ENCODE data around the gene PRKACB. TPM values are rescaled to one million over a fixed set of nuclear protein-coding genes. Genes with fewer than 3 reads are reported as not detected.

The PRKACB gene
- total RNA-seq, 3 donors from 2014 or later = 25.2 to 31.3 (median 26.4) TPM

DNA sequence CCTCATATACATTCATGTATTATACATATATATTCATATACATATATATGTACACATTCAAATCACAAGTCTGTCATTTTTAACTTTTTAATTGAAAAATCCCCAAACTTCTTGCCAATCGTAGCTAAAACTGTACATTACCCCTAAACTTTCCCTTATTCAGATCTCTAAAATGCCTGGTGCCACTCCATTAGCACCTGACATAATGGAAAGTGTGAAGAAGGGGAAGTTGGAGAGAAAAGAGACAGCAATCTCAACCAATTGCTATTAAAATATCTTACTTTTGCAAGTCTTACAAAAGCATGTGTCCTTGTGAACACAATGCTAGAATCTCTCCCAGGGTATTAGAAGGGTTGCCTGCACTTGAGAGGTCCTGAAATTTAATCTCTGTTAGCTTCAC lies 22.7 kb upstream of the PRKACB start:
- TF ChIP-seq POLR2AphosphoS5 (IDR thresholded peaks at IDR 0.05) (no peak), POLR2A (IDR thresholded peaks at IDR 0.05) (no peak)
- TF ChIP-seq, protein P1, sequence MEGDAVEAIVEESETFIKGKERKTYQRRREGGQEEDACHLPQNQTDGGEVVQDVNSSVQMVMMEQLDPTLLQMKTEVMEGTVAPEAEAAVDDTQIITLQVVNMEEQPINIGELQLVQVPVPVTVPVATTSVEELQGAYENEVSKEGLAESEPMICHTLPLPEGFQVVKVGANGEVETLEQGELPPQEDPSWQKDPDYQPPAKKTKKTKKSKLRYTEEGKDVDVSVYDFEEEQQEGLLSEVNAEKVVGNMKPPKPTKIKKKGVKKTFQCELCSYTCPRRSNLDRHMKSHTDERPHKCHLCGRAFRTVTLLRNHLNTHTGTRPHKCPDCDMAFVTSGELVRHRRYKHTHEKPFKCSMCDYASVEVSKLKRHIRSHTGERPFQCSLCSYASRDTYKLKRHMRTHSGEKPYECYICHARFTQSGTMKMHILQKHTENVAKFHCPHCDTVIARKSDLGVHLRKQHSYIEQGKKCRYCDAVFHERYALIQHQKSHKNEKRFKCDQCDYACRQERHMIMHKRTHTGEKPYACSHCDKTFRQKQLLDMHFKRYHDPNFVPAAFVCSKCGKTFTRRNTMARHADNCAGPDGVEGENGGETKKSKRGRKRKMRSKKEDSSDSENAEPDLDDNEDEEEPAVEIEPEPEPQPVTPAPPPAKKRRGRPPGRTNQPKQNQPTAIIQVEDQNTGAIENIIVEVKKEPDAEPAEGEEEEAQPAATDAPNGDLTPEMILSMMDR (IDR thresholded peaks at IDR 0.05) = no peak
- no peak overlapping the region for H3K4me3 ChIP-seq
- H3K27ac ChIP-seq = no peak overlapping the region
- no peaks in the 10 kb centered on the region for H3K9me3 ChIP-seq
- H3K36me3 ChIP-seq = no peaks in the 10 kb centered on the region
- no peaks in the 10 kb centered on the region for H3K4me1 ChIP-seq
- intact Hi-C loops (cut with DNase I; ENCODE audit: low total_unique reads) = no loop called here
- no peaks in the 10 kb centered on the region for H3K27me3 ChIP-seq
- no peak for DNase-seq (ENCODE audit: low spot score in 2 of 2)

GRCh38 chr1:84122780-84123382 lies 21.2 kb upstream of the PRKACB start:
- no peak overlapping the region for H3K27ac ChIP-seq
- H3K9me3 ChIP-seq = no peaks in the 10 kb centered on the region
- H3K4me1 ChIP-seq = no peaks in the 10 kb centered on the region
- no peaks in the 10 kb centered on the region for H3K27me3 ChIP-seq
- TF ChIP-seq POLR2A (IDR thresholded peaks at IDR 0.05) (no peak), POLR2AphosphoS5 (IDR thresholded peaks at IDR 0.05) (no peak)
- TF ChIP-seq, protein P1 (IDR thresholded peaks at IDR 0.05) = peak in 2 of 3 donors; percentile 31 to 51
- intact Hi-C loops (cut with DNase I; ENCODE audit: low total_unique reads) = no loop called here
- no peak for DNase-seq (ENCODE audit: low spot score in 2 of 2)
- no peak overlapping the region for H3K4me3 ChIP-seq
- H3K36me3 ChIP-seq = no peaks in the 10 kb centered on the region

DNA sequence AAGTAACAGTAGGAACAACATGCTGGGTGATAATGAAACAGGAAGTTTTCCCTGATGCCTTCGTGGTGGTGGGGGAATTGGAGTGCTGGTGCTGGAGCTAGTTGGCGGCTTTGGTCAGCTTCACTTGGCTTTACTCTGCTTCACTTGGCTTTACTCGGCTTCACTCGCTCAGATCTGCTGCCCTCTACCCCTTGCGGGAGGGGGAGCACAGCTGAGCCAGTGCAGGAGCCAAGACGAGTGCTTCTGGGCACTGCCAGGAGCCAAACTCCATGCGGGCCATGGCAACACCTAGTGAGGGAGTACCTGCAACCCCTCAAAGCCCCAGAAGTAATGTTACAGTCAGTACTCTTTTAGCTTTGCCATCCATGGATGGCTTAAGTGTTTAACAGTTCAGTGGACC lies 10.6 kb upstream of the PRKACB start:
- intact Hi-C loops (cut with DNase I; ENCODE audit: low total_unique reads) = no loop called here
- H3K4me1 ChIP-seq = no peaks in the 10 kb centered on the region
- no peak for DNase-seq (ENCODE audit: low spot score in 2 of 2)
- TF ChIP-seq POLR2A (IDR thresholded peaks at IDR 0.05) = no peak
- H3K36me3 ChIP-seq = no peaks in the 10 kb centered on the region
- no peaks in the 10 kb centered on the region for H3K27me3 ChIP-seq
- no peaks in the 10 kb centered on the region for H3K9me3 ChIP-seq
- no peak overlapping the region for H3K27ac ChIP-seq
- no peak overlapping the region for H3K4me3 ChIP-seq

- Histone ChIP-seq H3K4me1 (no peaks in the 10 kb centered on the region), H3K27me3 (no peaks in the 10 kb centered on the region), H3K4me3 (no peak overlapping the region), H3K27ac (no peak overlapping the region), H3K36me3 (no peaks in the 10 kb centered on the region), H3K9me3 (peaks cover 0 to 6% of the 10 kb centered on the region in 2 donors)
- intact Hi-C loops (cut with DNase I; ENCODE audit: low total_unique reads) = no loop called here
- TF ChIP-seq, protein P1 (IDR thresholded peaks at IDR 0.05) = no peak
- no peak for TF ChIP-seq POLR2A (IDR thresholded peaks at IDR 0.05)
- no peak for TF ChIP-seq POLR2AphosphoS5 (IDR thresholded peaks at IDR 0.05)
- DNase-seq (ENCODE audit: low spot score in 2 of 2) = no peak
These were observed 8.7 kb upstream of the PRKACB start for GRCh38 chr1:84135341-84135740.

DNA sequence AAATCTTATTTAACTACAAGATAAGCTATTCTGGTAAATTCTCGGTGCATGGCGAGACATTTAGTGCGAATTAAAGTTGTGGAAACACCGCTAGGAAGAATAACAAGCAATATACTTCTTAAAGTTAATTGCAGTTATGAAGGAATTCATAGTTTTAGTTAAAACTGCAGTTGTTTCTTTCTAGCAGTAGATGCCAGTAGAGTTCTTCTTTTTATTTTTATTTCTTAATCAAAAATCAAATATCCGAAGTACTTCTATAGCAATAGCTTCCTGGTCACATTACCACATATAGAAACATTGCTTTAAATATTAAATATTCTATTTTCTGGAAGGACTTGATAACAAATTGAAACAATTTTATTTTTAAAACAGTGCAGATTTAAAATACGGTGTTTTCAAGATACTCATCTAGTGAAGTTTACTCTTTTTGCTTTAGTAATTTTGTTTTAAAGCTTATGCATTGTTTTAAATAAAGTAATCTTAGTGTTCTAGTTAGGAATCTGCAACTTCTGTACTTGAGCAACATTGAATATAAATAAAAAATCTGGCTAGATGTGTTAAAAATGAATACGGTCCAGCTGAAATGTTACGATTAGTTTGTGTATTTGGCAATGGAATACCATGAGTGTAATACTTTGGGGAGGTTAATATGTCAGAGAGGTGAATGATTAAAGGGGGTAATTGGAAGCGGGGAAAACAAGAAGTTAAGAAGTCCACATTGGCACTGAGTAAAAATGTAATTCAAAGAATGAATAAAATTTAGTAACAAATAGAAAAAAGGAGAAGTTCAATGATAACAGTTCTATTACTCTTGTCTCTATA lies 2.7 kb upstream of the PRKACB start:
- intact Hi-C loops (cut with DNase I; ENCODE audit: low total_unique reads) = no loop called here
- no peaks in the 10 kb centered on the region for H3K4me1 ChIP-seq
- no peaks in the 10 kb centered on the region for H3K36me3 ChIP-seq
- no peak overlapping the region for H3K27ac ChIP-seq
- TF ChIP-seq, protein P1 (IDR thresholded peaks at IDR 0.05) = peak in 2 of 3 donors; percentile 47 to 57
- no peak for TF ChIP-seq POLR2AphosphoS5 (IDR thresholded peaks at IDR 0.05)
- H3K4me3 ChIP-seq = no peak overlapping the region
- peaks cover 0 to 6% of the 10 kb centered on the region in 2 donors for H3K9me3 ChIP-seq
- no peaks in the 10 kb centered on the region for H3K27me3 ChIP-seq
- no peak for DNase-seq (ENCODE audit: low spot score in 2 of 2)

Data from breast epithelium (tissue), 4 donors.